ENCODE measurements around the gene USP16.

GRCh38 chr21:29078869-29079767, 54.6 kb downstream of the USP16 start:
- TF ChIP-seq, protein P1, sequence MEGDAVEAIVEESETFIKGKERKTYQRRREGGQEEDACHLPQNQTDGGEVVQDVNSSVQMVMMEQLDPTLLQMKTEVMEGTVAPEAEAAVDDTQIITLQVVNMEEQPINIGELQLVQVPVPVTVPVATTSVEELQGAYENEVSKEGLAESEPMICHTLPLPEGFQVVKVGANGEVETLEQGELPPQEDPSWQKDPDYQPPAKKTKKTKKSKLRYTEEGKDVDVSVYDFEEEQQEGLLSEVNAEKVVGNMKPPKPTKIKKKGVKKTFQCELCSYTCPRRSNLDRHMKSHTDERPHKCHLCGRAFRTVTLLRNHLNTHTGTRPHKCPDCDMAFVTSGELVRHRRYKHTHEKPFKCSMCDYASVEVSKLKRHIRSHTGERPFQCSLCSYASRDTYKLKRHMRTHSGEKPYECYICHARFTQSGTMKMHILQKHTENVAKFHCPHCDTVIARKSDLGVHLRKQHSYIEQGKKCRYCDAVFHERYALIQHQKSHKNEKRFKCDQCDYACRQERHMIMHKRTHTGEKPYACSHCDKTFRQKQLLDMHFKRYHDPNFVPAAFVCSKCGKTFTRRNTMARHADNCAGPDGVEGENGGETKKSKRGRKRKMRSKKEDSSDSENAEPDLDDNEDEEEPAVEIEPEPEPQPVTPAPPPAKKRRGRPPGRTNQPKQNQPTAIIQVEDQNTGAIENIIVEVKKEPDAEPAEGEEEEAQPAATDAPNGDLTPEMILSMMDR (IDR thresholded peaks at IDR 0.05; ENCODE audit: insufficient read depth, low read length) = no peak
- TF ChIP-seq POLR2AphosphoS5 (IDR thresholded peaks at IDR 0.05; ENCODE audit: low read depth) (peak; percentile 87), GABPA (IDR thresholded peaks at IDR 0.05; ENCODE audit: low read depth) (peak; percentile 53)

Measured in HL-60 (cell line).